ENCODE data around the gene PJA1. TPM values are rescaled to one million over a fixed set of nuclear protein-coding genes. Genes with fewer than 3 reads are reported as not detected.

PJA1 gene
- total RNA-seq, 2 donors from 2014 or later: 28.0 to 89.9 TPM

- no peaks in the 10 kb centered on the region for H3K4me1 ChIP-seq (replicated peaks)
- no peak overlapping the region for H3K4me3 ChIP-seq
- WGBS: 85% methylated on average over 9 of the region's 9 CpGs
- H3K27ac ChIP-seq: no peak overlapping the region
- no peak for DNase-seq (ENCODE audit: low spot score)
- H3K27me3 ChIP-seq (replicated peaks; ENCODE audit: insufficient read depth): no peaks in the 10 kb centered on the region
- TF ChIP-seq POLR2A (IDR thresholded peaks at IDR 0.05) (no peak), POLR2AphosphoS5 (IDR thresholded peaks at IDR 0.05) (no peak)
- TF ChIP-seq, protein P1, sequence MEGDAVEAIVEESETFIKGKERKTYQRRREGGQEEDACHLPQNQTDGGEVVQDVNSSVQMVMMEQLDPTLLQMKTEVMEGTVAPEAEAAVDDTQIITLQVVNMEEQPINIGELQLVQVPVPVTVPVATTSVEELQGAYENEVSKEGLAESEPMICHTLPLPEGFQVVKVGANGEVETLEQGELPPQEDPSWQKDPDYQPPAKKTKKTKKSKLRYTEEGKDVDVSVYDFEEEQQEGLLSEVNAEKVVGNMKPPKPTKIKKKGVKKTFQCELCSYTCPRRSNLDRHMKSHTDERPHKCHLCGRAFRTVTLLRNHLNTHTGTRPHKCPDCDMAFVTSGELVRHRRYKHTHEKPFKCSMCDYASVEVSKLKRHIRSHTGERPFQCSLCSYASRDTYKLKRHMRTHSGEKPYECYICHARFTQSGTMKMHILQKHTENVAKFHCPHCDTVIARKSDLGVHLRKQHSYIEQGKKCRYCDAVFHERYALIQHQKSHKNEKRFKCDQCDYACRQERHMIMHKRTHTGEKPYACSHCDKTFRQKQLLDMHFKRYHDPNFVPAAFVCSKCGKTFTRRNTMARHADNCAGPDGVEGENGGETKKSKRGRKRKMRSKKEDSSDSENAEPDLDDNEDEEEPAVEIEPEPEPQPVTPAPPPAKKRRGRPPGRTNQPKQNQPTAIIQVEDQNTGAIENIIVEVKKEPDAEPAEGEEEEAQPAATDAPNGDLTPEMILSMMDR (IDR thresholded peaks at IDR 0.05): no peak
- no peaks in the 10 kb centered on the region for H3K9me3 ChIP-seq
- intact Hi-C loops (cut with DNase I): no loop called here
- H3K36me3 ChIP-seq: no peaks in the 10 kb centered on the region
Measured at GRCh38 chrX:69162361-69162865, 2.8 kb downstream of the PJA1 start.

GRCh38 chrX:69161786-69162349 lies 3.4 kb downstream of the PJA1 start:
- Histone ChIP-seq H3K4me3 (no peak overlapping the region), H3K27me3 (replicated peaks; ENCODE audit: insufficient read depth) (no peaks in the 10 kb centered on the region), H3K9me3 (no peaks in the 10 kb centered on the region), H3K36me3 (no peaks in the 10 kb centered on the region), H3K27ac (no peak overlapping the region), H3K4me1 (replicated peaks) (no peaks in the 10 kb centered on the region)
- intact Hi-C loops (cut with DNase I): no loop called here
- no peak for TF ChIP-seq POLR2AphosphoS5 (IDR thresholded peaks at IDR 0.05)
- TF ChIP-seq POLR2A (IDR thresholded peaks at IDR 0.05): no peak
- DNase-seq (ENCODE audit: low spot score): no peak
- 90% methylated on average over 7 of the region's 26 CpGs for WGBS

DNA sequence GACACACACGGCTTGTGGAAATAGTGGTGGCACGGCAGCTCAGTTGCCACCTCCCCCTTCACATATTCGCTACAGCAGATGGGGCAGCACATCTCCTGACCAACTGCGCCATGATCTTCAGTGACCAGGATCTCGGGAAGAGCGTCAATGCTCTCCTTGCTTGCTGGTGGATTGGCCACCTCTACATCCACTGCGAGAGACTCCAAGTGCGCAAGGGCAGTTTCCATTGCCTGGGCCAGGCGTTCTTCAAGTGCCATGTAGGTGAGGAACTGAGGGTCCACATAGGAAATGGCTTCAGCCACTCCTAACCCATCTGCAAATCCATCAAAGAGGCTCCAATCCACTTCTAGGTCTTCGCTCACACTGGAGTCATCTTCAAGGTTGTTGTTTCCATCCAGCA lies 3.9 kb downstream of the PJA1 start:
- H3K36me3 ChIP-seq: no peaks in the 10 kb centered on the region
- 98% methylated on average over 7 of the region's 10 CpGs for WGBS
- H3K27ac ChIP-seq: no peak overlapping the region
- H3K4me1 ChIP-seq (replicated peaks): no peaks in the 10 kb centered on the region
- no peaks in the 10 kb centered on the region for H3K27me3 ChIP-seq (replicated peaks; ENCODE audit: insufficient read depth)
- no peak overlapping the region for H3K4me3 ChIP-seq
- H3K9me3 ChIP-seq: no peaks in the 10 kb centered on the region
- DNase-seq (ENCODE audit: low spot score): no peak
- intact Hi-C loops (cut with DNase I): no loop called here
- TF ChIP-seq POLR2AphosphoS5 (IDR thresholded peaks at IDR 0.05) (no peak), POLR2A (IDR thresholded peaks at IDR 0.05) (no peak)
- TF ChIP-seq, protein P1 (IDR thresholded peaks at IDR 0.05): no peak

DNA sequence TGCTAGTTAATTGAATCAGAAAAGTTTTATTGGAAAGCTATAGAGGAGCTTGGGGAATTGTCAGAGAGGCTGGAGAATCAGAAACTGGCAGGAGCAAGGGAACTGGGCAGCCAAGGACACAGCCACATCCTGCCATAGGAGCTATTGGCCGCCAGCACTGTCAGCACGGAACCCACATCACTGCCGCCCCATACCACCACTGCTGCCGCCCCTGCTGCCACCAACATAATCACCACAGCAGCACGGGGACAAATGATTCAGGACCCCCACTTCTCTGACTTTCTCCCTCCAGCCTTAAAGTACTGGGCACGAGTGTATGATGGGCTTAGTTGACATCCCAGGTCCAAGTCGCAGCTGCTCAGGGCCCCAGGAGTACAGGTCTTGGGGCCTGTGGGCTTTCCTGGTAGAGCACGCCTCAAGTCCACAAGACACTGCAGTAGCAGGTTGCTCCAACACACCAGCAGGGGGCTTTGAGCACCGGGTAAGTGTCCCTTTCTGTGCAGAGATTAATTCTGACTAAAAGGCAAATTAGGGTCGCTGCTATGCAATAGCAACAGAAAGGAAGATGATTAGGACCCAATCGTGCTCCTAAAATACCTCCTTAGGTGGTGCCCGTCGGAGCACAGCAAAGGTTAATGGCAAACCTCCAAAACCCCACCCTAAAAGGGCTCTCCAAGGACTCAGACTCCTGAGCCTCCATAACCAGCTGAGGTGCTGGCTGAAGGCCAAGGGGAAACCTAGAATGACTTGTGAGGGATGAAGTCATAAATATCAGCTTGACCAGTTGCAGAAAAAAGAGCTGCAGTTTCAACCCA lies 6.9 kb downstream of the PJA1 start:
- TF ChIP-seq, protein P1 (IDR thresholded peaks at IDR 0.05): peak in 2 of 4 experiments; percentile 30 to 35
- TF ChIP-seq POLR2A (IDR thresholded peaks at IDR 0.05) (no peak), POLR2AphosphoS5 (IDR thresholded peaks at IDR 0.05) (peak; percentile 13)

DNA sequence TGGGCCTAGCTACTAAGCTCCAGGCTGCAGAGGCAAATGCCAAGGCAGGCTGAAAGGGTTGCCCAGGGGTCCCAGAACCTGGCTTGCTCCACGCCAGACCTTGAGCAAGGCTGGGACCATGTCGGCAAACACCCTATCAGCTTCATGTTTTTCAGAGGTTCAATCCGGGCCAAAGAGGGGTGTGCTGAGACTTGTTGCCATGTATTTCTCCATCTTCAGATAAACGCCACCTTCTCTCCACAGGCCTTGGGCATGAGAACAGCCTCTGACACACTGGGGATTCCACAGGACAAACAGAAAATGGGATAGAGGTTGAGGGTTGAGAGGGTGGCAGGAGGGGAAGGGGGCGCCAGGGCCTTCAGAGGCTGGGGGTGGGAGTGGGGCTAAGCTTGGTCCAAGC lies 8.6 kb downstream of the PJA1 start:
- intact Hi-C loops (cut with DNase I): loop anchor here (5.0 to 10.0 kb wide), 3 partner anchors 61 to 332 kb away; partner anchors contain the start of gene EFNB1
- Histone ChIP-seq H3K27me3 (replicated peaks; ENCODE audit: insufficient read depth) (no peaks in the 10 kb centered on the region), H3K36me3 (no peaks in the 10 kb centered on the region), H3K4me1 (replicated peaks) (no peaks in the 10 kb centered on the region), H3K4me3 (no peak overlapping the region), H3K9me3 (no peaks in the 10 kb centered on the region), H3K27ac (no peak overlapping the region)
- DNase-seq (ENCODE audit: low spot score): no peak
- no peak for TF ChIP-seq POLR2A (IDR thresholded peaks at IDR 0.05)
- TF ChIP-seq POLR2AphosphoS5 (IDR thresholded peaks at IDR 0.05): no peak
- TF ChIP-seq, protein P1 (IDR thresholded peaks at IDR 0.05): no peak
- WGBS: 90% methylated on average over 5 of the region's 5 CpGs

More for the DNA sequence above, 6.9 kb downstream of the PJA1 start:
- 46% methylated on average over 10 of the region's 13 CpGs for WGBS
- no peaks in the 10 kb centered on the region for H3K36me3 ChIP-seq
- no peak overlapping the region for H3K27ac ChIP-seq
- intact Hi-C loops (cut with DNase I): loop anchor here (5.0 to 10.0 kb wide), 3 partner anchors 59 to 334 kb away; partner anchors contain the start of gene EFNB1
- DNase-seq (ENCODE audit: low spot score): peak; percentile 17
- no peaks in the 10 kb centered on the region for H3K27me3 ChIP-seq (replicated peaks; ENCODE audit: insufficient read depth)
- H3K4me1 ChIP-seq (replicated peaks): no peaks in the 10 kb centered on the region
- no peaks in the 10 kb centered on the region for H3K9me3 ChIP-seq
- no peak overlapping the region for H3K4me3 ChIP-seq

Data from prostate gland (tissue), 2 donors.